CD8-positive, alpha-beta memory T cell (primary cell): ENCODE measurements around the gene MAX. TPM values are rescaled to one million over a fixed set of nuclear protein-coding genes. Genes with fewer than 3 reads are reported as not detected.
A peak's percentile ranks its signal among the peaks of the same experiment; 100 is the strongest.

Source experiments
- CTCF ChIA-PET: fragments of 350-600 bp; sonication (Branson Sonifier 250); formaldehyde crosslinking; loops from one replicate; lab custom pipeline; 2021; ENCODE audit warnings: antibody characterized with exemption; lab: Charles Lee
- POLR2A ChIA-PET: fragments of 350-600 bp; sonication (Branson Sonifier 250); formaldehyde crosslinking; loops from one replicate; lab custom pipeline; 2021; ENCODE audit warnings: antibody characterized with exemption; lab: Charles Lee
- DNase-seq, 5 donors: peaks; one replicate each; pipeline versions ENCODE4 v3.0.0 to v3.0.0-alpha.2; 2020 to 2022; ENCODE audit warnings: mixed read lengths in 1 of 5
- H3K27ac ChIP-seq: one replicate; pipeline ENCODE4 v1.7.0; 2013; ENCODE audit warnings: low read depth, mild to moderate bottlenecking, low read length, moderate library complexity
- H3K27me3 ChIP-seq: 2 replicates; pipeline ENCODE4 v1.7.0; 2013; ENCODE audit warnings: low read length, mild to moderate bottlenecking; ENCODE audit not compliant: insufficient read depth, poor library complexity, severe bottlenecking
- H3K36me3 ChIP-seq: 2 replicates; pipeline ENCODE4 v1.7.0; 2013; ENCODE audit warnings: mild to moderate bottlenecking, low read length, moderate library complexity; ENCODE audit not compliant: insufficient read depth
- H3K4me1 ChIP-seq: 2 replicates; pipeline ENCODE4 v1.7.0; 2013; ENCODE audit warnings: mild to moderate bottlenecking, low read length, moderate library complexity; ENCODE audit not compliant: insufficient read depth
- H3K4me3 ChIP-seq: 2 replicates; pipeline ENCODE4 v1.7.0; 2013; ENCODE audit warnings: mild to moderate bottlenecking, low read length
- H3K9me3 ChIP-seq: 2 replicates; pipeline ENCODE4 v1.7.0; 2013; ENCODE audit warnings: mild to moderate bottlenecking, low read length
- H3K27ac Mint-ChIP-seq, 8 donors: one replicate each; pipeline ENCODE4 v1.8.0; 2020 to 2021; ENCODE audit warnings: mixed read lengths in 8 of 8, mild to moderate bottlenecking in 6 of 8, inconsistent platforms in 3 of 8, moderate library complexity in 3 of 8
- H3K27me3 Mint-ChIP-seq, 2 donors: one replicate each; pipeline ENCODE4 v1.8.0; 2020 to 2021; ENCODE audit warnings: mixed read lengths in 2 of 2, mild to moderate bottlenecking in 1 of 2, moderate library complexity in 1 of 2
- H3K36me3 Mint-ChIP-seq, 3 donors: one replicate each; pipeline ENCODE4 v1.8.0; 2020 to 2021; ENCODE audit warnings: mixed read lengths in 3 of 3, inconsistent platforms in 1 of 3, mild to moderate bottlenecking in 1 of 3
- H3K4me1 Mint-ChIP-seq, 3 donors: one replicate each; pipeline ENCODE4 v1.8.0; 2020 to 2021; ENCODE audit warnings: mixed read lengths in 3 of 3, inconsistent platforms in 1 of 3, mild to moderate bottlenecking in 1 of 3
- H3K4me3 Mint-ChIP-seq, 7 donors: one replicate each; pipeline ENCODE4 v1.8.0; 2020 to 2021; ENCODE audit warnings: mixed read lengths in 7 of 7, mild to moderate bottlenecking in 6 of 7, moderate library complexity in 4 of 7, inconsistent platforms in 2 of 7
- H3K9me3 Mint-ChIP-seq, 5 donors: one replicate each; pipeline ENCODE4 v1.8.0; 2020 to 2022; ENCODE audit warnings: mixed read lengths in 5 of 5, mild to moderate bottlenecking in 3 of 5, moderate library complexity in 2 of 5, inconsistent platforms in 1 of 5
- polyA plus RNA-seq: library from polyadenylated mRNA; unstranded; fragments of 300-500 nt; fragmentation: Illumina TruSeq; gene quantifications from one replicate; pipeline ENCODE4 v1.2.3, GENCODE V29; 2021
- total RNA-seq, 2 experiments: library from RNA; stranded (reverse); gene quantifications; one replicate each; pipeline ENCODE4 v1.2.3, GENCODE V29; 2021

MAX gene
- total and polyA plus RNA-seq, 3 experiments from 2014 or later = 126 to 135 (median 127) TPM

DNA sequence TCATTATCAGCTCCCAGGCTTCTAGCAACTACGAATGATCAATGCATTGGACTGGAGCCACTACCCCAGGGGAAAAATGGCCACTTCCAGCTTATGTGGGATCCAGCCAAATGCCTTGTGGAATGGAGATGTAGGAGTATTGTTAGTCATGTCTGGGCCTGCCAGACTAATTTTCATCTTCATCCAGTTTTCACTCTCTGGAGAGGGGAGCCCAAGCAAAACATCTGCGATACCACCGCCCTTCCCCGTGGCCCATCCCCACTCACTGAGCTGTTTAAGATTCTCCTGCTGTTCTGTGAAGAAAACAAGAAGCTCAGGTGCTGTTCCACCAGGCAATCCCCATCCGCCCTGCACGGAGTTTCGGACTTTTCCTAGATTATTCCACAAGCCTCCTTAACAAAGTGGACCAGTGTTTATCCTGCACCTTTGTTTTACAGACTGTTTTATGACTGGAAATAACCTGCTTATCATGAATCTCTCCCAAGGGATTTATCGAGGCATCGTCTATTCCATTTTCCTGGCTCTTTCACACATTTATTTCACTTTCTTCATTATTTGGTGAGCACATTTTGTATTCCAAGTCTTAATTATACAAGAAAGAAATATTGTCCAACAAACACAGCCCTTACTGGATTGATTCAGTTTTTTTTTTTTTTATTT, 35.5 kb upstream of the MAX start:
- Histone ChIP-seq H3K4me1 (no peaks in the 10 kb centered on the region), H3K9me3 (no peaks in the 10 kb centered on the region), H3K27ac (no peak overlapping the region), H3K4me3 (no peak overlapping the region), H3K36me3 (no peaks in the 10 kb centered on the region), H3K27me3 (no peaks in the 10 kb centered on the region)
- Mint-ChIP-seq H3K4me3 (no peak overlapping the region), H3K27ac (no peak overlapping the region), H3K27me3 (peaks cover 2 to 5% of the 10 kb centered on the region in 2 donors), H3K36me3 (no peaks in the 10 kb centered on the region), H3K4me1 (no peaks in the 10 kb centered on the region), H3K9me3 (no peaks in the 10 kb centered on the region)
- ChIA-PET CTCF (no interaction called here), POLR2A (no interaction called here)
- DNase-seq = no peak

DNA sequence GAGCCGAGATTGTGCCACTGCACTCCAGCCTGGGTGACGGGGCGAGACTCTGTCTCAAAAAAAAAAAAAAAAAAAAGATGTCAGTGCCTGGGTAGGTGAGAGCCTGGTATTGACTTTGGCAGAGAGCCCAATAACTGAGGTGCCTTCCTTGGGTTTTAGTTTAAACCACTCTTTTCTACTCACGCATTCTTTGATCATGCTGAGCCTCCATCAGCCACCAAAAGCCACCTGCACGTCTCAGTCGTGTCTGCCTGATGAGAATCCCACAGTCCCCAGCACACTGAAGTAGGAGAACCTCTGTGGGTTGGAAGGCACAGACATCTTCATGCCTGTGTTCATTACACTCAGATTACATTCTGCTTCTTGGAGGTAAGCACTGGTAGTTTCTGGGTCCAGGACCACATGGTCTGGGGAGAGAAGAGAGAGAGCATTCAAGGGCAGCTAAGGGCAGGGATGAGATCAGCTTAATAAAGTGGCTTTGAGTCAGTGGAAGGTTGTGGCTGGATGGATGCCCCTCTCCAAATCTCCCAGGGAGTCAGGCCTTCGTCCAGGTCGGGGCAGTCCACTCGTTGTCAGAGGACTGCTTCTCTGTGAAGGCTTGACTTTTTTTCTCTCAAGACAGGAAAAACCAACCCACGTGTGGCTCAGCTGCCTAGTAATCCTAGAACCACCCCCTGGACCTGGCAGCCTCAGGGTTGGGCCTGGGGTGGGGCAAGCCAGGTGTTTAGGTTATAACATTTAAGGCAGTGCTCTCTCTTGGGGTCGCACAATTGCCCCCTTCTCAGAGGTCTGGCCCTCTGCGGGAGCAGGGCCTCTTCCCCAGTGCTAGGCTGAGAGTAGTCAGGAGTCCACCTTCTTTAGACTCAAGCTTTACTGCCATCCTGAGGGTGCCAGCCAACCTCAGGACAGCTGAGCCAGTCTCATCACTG, 32.6 kb upstream of the MAX start:
- H3K36me3 ChIP-seq = no peaks in the 10 kb centered on the region
- peak in 1 of 5 donors; percentile 36 for DNase-seq
- H3K9me3 ChIP-seq = no peaks in the 10 kb centered on the region
- POLR2A ChIA-PET = no interaction called here
- H3K27ac ChIP-seq = no peak overlapping the region
- H3K4me3 Mint-ChIP-seq = no peak overlapping the region
- H3K4me1 Mint-ChIP-seq = no peaks in the 10 kb centered on the region
- H3K27me3 Mint-ChIP-seq = peaks cover 0 to 2% of the 10 kb centered on the region in 2 donors
- H3K36me3 Mint-ChIP-seq = peaks cover 0 to 2% (median 0%) of the 10 kb centered on the region in 3 donors
- CTCF ChIA-PET = no interaction called here
- H3K27me3 ChIP-seq = no peaks in the 10 kb centered on the region
- H3K27ac Mint-ChIP-seq = no peak overlapping the region
- H3K4me3 ChIP-seq = no peak overlapping the region
- no peaks in the 10 kb centered on the region for H3K4me1 ChIP-seq
- H3K9me3 Mint-ChIP-seq = no peaks in the 10 kb centered on the region

DNA sequence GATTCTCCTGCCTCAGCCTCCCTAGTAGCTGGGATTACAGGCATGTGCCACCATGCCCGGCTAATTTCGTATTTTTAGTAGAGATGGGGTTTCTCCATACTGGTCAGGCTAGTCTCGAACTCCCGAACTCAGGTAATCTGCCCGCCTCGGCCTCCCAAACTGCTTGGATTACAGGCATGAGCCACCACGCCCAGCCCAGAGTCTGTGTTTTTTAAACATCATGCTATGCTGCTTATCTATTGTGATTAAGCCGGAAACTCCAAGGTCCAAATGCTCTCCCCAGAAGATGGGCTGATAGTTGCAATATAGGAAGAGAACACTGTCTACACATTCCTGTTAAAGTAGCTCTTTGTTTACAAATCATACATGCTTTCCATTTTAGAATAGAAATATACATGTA, 30.5 kb upstream of the MAX start:
- Mint-ChIP-seq H3K9me3 (no peaks in the 10 kb centered on the region), H3K4me1 (no peaks in the 10 kb centered on the region), H3K27me3 (peaks cover 0 to 2% of the 10 kb centered on the region in 2 donors), H3K36me3 (peaks cover 0 to 2% (median 0%) of the 10 kb centered on the region in 3 donors), H3K27ac (peak overlapping the region in 1 of 8 donors; percentile 29), H3K4me3 (no peak overlapping the region)
- DNase-seq = no peak
- Histone ChIP-seq H3K9me3 (no peaks in the 10 kb centered on the region), H3K36me3 (no peaks in the 10 kb centered on the region), H3K27me3 (no peaks in the 10 kb centered on the region), H3K4me1 (no peaks in the 10 kb centered on the region), H3K4me3 (no peak overlapping the region), H3K27ac (no peak overlapping the region)
- ChIA-PET CTCF (no interaction called here), POLR2A (no interaction called here)

DNA sequence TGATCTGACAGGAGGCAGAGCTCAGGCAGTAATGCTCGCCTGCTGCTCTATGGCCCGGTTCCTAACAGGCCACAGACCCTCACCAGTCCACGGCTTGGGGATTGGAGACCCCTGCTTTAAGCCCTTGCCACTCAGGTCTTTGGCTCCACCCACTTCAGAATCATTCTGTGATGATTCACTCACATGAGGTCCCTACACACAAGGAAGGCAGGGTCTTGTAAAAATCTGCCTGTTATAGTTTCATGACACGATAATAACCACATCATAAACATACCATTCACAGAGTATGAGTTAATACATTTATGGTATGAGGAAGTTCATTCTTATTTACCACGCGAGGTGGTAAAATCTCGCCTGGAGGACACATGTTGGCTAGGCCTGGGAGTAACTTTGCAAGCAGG, 29.0 kb upstream of the MAX start:
- H3K4me1 ChIP-seq = no peaks in the 10 kb centered on the region
- H3K9me3 ChIP-seq = no peaks in the 10 kb centered on the region
- H3K36me3 ChIP-seq = no peaks in the 10 kb centered on the region
- H3K4me3 ChIP-seq = no peak overlapping the region
- H3K36me3 Mint-ChIP-seq = peaks cover 0 to 2% (median 0%) of the 10 kb centered on the region in 3 donors
- ChIA-PET CTCF (no interaction called here), POLR2A (no interaction called here)
- no peak for DNase-seq
- no peak overlapping the region for H3K4me3 Mint-ChIP-seq
- H3K27ac ChIP-seq = no peak overlapping the region
- H3K27ac Mint-ChIP-seq = no peak overlapping the region
- H3K27me3 ChIP-seq = no peaks in the 10 kb centered on the region
- no peaks in the 10 kb centered on the region for H3K4me1 Mint-ChIP-seq
- no peaks in the 10 kb centered on the region for H3K27me3 Mint-ChIP-seq
- no peaks in the 10 kb centered on the region for H3K9me3 Mint-ChIP-seq

DNA sequence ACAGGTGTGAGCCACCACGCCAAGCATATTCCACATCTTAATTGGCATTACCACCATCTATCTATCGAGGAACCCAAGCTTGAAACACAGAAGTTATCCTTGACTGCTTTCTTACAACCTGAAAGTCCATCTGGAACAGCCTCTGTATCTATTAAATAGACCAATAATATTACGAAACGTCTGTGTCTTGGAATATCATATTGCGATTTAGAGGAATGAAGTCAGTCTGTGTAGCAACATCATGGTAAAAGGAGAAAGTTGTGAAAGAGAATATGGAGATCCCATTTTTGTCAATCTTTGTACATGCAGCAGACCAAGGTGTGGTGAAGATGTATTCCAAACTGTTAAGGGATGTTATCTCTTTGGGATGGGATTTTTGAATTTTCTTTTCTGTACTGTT, 25.8 kb upstream of the MAX start:
- ChIA-PET CTCF (no interaction called here), POLR2A (no interaction called here)
- no peak overlapping the region for H3K27ac ChIP-seq
- DNase-seq = no peak
- no peaks in the 10 kb centered on the region for H3K27me3 ChIP-seq
- H3K27me3 Mint-ChIP-seq = peaks cover 1 to 12% of the 10 kb centered on the region in 2 donors
- no peaks in the 10 kb centered on the region for H3K4me1 Mint-ChIP-seq
- H3K4me3 ChIP-seq = no peak overlapping the region
- H3K4me1 ChIP-seq = no peaks in the 10 kb centered on the region
- peak overlapping the region in 1 of 8 donors; percentile 21 for H3K27ac Mint-ChIP-seq
- peaks cover 0 to 2% (median 0%) of the 10 kb centered on the region in 3 donors for H3K36me3 Mint-ChIP-seq
- no peaks in the 10 kb centered on the region for H3K9me3 Mint-ChIP-seq
- H3K4me3 Mint-ChIP-seq = no peak overlapping the region
- H3K36me3 ChIP-seq = no peaks in the 10 kb centered on the region
- H3K9me3 ChIP-seq = no peaks in the 10 kb centered on the region

DNA sequence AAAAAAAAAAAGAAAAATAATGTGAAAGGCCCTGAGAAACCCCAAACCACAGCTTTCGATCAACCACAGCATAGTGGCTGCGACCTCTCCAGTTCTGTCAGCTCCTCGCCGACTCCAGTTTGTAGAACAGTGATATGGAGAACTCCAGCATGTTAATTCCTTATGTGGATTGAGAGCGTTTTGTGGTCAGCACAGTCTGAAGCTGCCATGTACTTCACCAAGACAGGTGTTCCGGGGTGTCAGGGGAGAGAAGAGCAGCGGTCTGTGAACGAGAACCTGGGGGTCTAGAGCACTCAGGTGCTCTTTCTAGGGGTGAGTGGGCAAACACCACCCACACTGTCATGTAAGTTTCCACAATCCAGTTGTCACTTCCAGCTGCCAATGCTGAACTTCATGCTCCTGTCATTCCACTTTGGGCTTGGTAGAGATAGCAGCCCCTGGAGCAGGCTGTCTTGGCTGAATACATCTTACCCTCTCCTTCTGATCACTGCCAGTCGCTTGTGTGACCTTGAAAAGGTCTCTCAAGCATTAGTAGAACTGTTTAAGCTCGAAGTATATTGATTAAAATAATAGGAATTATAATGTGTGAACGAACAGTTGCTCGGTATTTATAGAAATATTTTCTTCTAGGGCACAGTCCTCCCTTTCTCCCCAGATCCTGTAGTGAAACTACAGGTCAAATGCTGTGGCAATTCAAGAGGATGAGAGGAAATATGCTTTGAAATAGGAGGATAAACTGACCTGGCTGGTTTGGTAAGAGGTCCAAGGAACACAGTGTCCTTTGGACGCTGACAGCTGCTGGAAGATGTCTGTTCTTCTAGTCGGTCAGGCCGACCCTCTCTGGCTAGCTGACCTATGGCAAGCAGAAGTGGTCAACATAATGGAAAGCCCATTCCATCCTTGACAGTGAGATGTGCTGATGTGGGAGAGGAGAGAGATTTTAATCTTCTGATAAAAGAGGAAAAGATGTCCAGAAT, 15.7 kb upstream of the MAX start:
- Histone ChIP-seq H3K27me3 (no peaks in the 10 kb centered on the region), H3K36me3 (no peaks in the 10 kb centered on the region), H3K9me3 (no peaks in the 10 kb centered on the region), H3K4me3 (no peak overlapping the region), H3K27ac (no peak overlapping the region), H3K4me1 (no peaks in the 10 kb centered on the region)
- POLR2A ChIA-PET = no interaction called here
- H3K4me1 Mint-ChIP-seq = peaks cover 4 to 6% (median 5%) of the 10 kb centered on the region in 3 donors
- no peak for DNase-seq
- H3K9me3 Mint-ChIP-seq = no peaks in the 10 kb centered on the region
- CTCF ChIA-PET = no interaction called here
- peaks cover 2 to 4% of the 10 kb centered on the region in 2 donors for H3K27me3 Mint-ChIP-seq
- H3K27ac Mint-ChIP-seq = peak overlapping the region in 1 of 8 donors; percentile 8
- no peak overlapping the region for H3K4me3 Mint-ChIP-seq
- H3K36me3 Mint-ChIP-seq = no peaks in the 10 kb centered on the region

DNA sequence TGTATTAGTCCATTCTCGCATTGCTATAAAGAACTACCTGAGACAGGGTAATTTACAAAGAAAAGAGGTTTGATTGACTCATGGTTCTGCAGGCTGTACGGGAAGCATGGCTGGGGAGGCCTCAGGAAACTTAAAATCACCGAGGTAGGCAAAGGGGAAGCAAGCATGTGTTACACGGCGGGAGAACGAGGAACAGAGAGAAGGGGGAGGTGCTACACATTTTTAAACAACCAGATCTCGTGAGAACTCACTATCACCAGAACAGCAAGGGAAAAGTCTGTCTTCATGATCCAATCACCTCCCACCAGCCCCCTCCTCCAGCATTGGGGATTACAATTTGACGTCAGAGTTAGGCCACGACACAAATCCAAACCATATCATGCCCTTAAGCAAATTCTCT, 13.3 kb upstream of the MAX start:
- CTCF ChIA-PET = no interaction called here
- DNase-seq = no peak
- POLR2A ChIA-PET = no interaction called here

More for the DNA sequence above, 13.3 kb upstream of the MAX start:
- H3K9me3 Mint-ChIP-seq = no peaks in the 10 kb centered on the region
- H3K27ac Mint-ChIP-seq = no peak overlapping the region
- Histone ChIP-seq H3K4me3 (no peak overlapping the region), H3K9me3 (no peaks in the 10 kb centered on the region), H3K36me3 (no peaks in the 10 kb centered on the region), H3K4me1 (no peaks in the 10 kb centered on the region), H3K27ac (no peak overlapping the region), H3K27me3 (no peaks in the 10 kb centered on the region)
- peaks cover 4 to 6% (median 5%) of the 10 kb centered on the region in 3 donors for H3K4me1 Mint-ChIP-seq
- peaks cover 2 to 4% of the 10 kb centered on the region in 2 donors for H3K27me3 Mint-ChIP-seq
- no peak overlapping the region for H3K4me3 Mint-ChIP-seq
- no peaks in the 10 kb centered on the region for H3K36me3 Mint-ChIP-seq
